IMR-90 (cell line): Measurements from ENCODE around the gene SLC40A1. TPM values are rescaled to one million over a fixed set of nuclear protein-coding genes. Genes with fewer than 3 reads are reported as not detected.
A peak's percentile ranks its signal among the peaks of the same experiment; 100 is the strongest.

Source experiments
- ATAC-seq: fragments of 200-7000 bp; cut with Tn5 transposase; 2 replicates; pipeline ENCODE4 v1.9.1; 2020; ENCODE audit warnings: low read depth, mild to moderate bottlenecking, moderate library complexity
- BruUV-seq: library from RNA; stranded (reverse); fragments of 400-500 nt; replicated peaks from 2 replicates; lab custom pipeline; 2021; lab: Mats Ljungman, UMichigan
- CTCF ChIA-PET: fragments of 300-600 bp; formaldehyde crosslinking; extraction: SDS; loops from one replicate; lab custom pipeline; 2021; ENCODE audit warnings: antibody characterized with exemption; lab: Yijun Ruan, JAX
- POLR2A ChIA-PET: fragments of 300-600 bp; sonication (Branson Sonifier 250); formaldehyde crosslinking; loops from one replicate; lab custom pipeline; 2022; ENCODE audit warnings: antibody characterized with exemption; ENCODE audit not compliant: unreplicated experiment; lab: Charles Lee
- DNase-seq: peaks from one replicate; pipeline ENCODE4 v3.0.0; 2013
- H2AFZ ChIP-seq: replicated peaks from 2 replicates; pipeline ENCODE3; 2013; ENCODE audit warnings: low read length, mild to moderate bottlenecking; ENCODE audit not compliant: poor library complexity
- H2AK5ac ChIP-seq: 2 replicates; pipeline ENCODE4 v1.6.1; 2013; ENCODE audit warnings: low read depth, low read length, inconsistent platforms
- H2AK9ac ChIP-seq: replicated peaks from 2 replicates; pipeline ENCODE3; 2013; ENCODE audit warnings: mild to moderate bottlenecking, low read depth, low read length, moderate library complexity; ENCODE audit not compliant: poor library complexity
- H2BK120ac ChIP-seq: 2 replicates; pipeline ENCODE4 v1.6.1; 2013; ENCODE audit warnings: low read depth, low read length, inconsistent platforms
- H2BK15ac ChIP-seq: 3 replicates; pipeline ENCODE4 v1.6.1; 2013; ENCODE audit warnings: low read depth, low read length, inconsistent platforms
- H2BK20ac ChIP-seq: 2 replicates; pipeline ENCODE4 v1.6.1; 2013; ENCODE audit warnings: low read depth, mild to moderate bottlenecking, inconsistent platforms, low read length, moderate library complexity
- H2BK5ac ChIP-seq: 2 replicates; pipeline ENCODE4 v1.6.1; 2013; ENCODE audit warnings: mild to moderate bottlenecking, low read depth, low read length, inconsistent platforms; ENCODE audit not compliant: poor library complexity, severe bottlenecking
- H3K14ac ChIP-seq: replicated peaks from 2 replicates; pipeline ENCODE4 v1.6.1; 2013; ENCODE audit warnings: low read depth, low read length, inconsistent platforms
- H3K18ac ChIP-seq: 2 replicates; pipeline ENCODE4 v1.6.1; 2013; ENCODE audit warnings: low read depth, low read length, control low read depth
- H3K23ac ChIP-seq: 2 replicates; pipeline ENCODE4 v1.6.1; 2013; ENCODE audit warnings: low read depth, low read length, inconsistent platforms
- H3K27ac ChIP-seq: 2 replicates; pipeline ENCODE4 v1.5.1; 2013; ENCODE audit warnings: mild to moderate bottlenecking, control low read depth, low read length; ENCODE audit not compliant: insufficient read depth
- H3K27me3 ChIP-seq: 2 replicates; pipeline ENCODE4 v1.6.1; 2013; ENCODE audit warnings: low read length; ENCODE audit not compliant: control insufficient read depth, insufficient read depth
- H3K36me3 ChIP-seq: 2 replicates; pipeline ENCODE4 v1.6.1; 2013; ENCODE audit warnings: low read length, mixed read lengths; ENCODE audit not compliant: control insufficient read depth, insufficient read depth
- H3K4ac ChIP-seq: 2 replicates; pipeline ENCODE4 v1.6.1; 2013; ENCODE audit warnings: low read depth, low read length, inconsistent platforms
- H3K4me1 ChIP-seq: 2 replicates; pipeline ENCODE4 v1.6.1; 2013; ENCODE audit warnings: low read length, mixed read lengths; ENCODE audit not compliant: control insufficient read depth, insufficient read depth
- H3K4me2 ChIP-seq: 2 replicates; pipeline ENCODE4 v1.6.1; 2013; ENCODE audit warnings: low read depth, mild to moderate bottlenecking, control low read depth, low read length, moderate library complexity
- H3K4me3 ChIP-seq: 2 replicates; pipeline ENCODE4 v1.5.1; 2013; ENCODE audit warnings: low read depth, mild to moderate bottlenecking, control low read depth, low read length, moderate library complexity; ENCODE audit not compliant: insufficient read depth
- H3K56ac ChIP-seq: 2 replicates; pipeline ENCODE4 v1.6.1; 2013; ENCODE audit warnings: low read length, inconsistent platforms; ENCODE audit not compliant: insufficient read depth; ENCODE audit errors: extremely low read depth
- H3K79me1 ChIP-seq, 2 experiments: 2 replicates each; pipeline ENCODE4 v1.6.1; 2013; ENCODE audit warnings: low read length in 2 of 2, inconsistent platforms in 1 of 2, low read depth in 1 of 2
- H3K9ac ChIP-seq: 2 replicates; pipeline ENCODE4 v1.6.1; 2013; ENCODE audit warnings: low read depth, low read length, control low read depth
- H3K9me1 ChIP-seq: 2 replicates; pipeline ENCODE4 v1.6.1; 2013; ENCODE audit warnings: low read length, inconsistent platforms; ENCODE audit not compliant: insufficient read depth
- H3K9me3 ChIP-seq: 2 replicates; pipeline ENCODE4 v1.6.1; 2013; ENCODE audit warnings: low read length; ENCODE audit not compliant: control insufficient read depth, insufficient read depth
- H4K20me1 ChIP-seq: 2 replicates; pipeline ENCODE4 v1.6.1; 2013; ENCODE audit warnings: low read length, inconsistent platforms; ENCODE audit not compliant: insufficient read depth
- H4K5ac ChIP-seq: 2 replicates; pipeline ENCODE4 v1.6.1; 2013; ENCODE audit warnings: mild to moderate bottlenecking, low read depth, low read length, control low read depth
- H4K8ac ChIP-seq, 2 experiments: 2 replicates each; pipeline ENCODE4 v1.6.1; 2013; ENCODE audit warnings: low read depth in 2 of 2, low read length in 2 of 2, control low read depth in 1 of 2, inconsistent platforms in 1 of 2
- H4K91ac ChIP-seq: 2 replicates; pipeline ENCODE4 v1.6.1; 2013; ENCODE audit warnings: low read depth, low read length, inconsistent platforms; ENCODE audit not compliant: insufficient read depth
- MAFK ChIP-seq: IDR thresholded peaks from 2 replicates; pipeline ENCODE4 v1.6.1; 2012; ENCODE audit warnings: low read depth, low read length, improper control_type of control experiment
- MAZ ChIP-seq: IDR thresholded peaks from 2 replicates; pipeline ENCODE4 v1.6.1; 2012; ENCODE audit warnings: low read depth, mild to moderate bottlenecking, low read length, improper control_type of control experiment, moderate library complexity, borderline replicate concordance
- MXI1 ChIP-seq: IDR thresholded peaks from 2 replicates; pipeline ENCODE4 v1.6.1; 2012; ENCODE audit warnings: low read depth, mild to moderate bottlenecking, low read length, moderate library complexity, borderline replicate concordance
- NFE2L2 ChIP-seq: fragments of 150-350 bp; IDR thresholded peaks from 2 replicates; pipeline ENCODE4 v1.6.1; 2016; ENCODE audit warnings: low read depth, mild to moderate bottlenecking, low read length
- POLR2A ChIP-seq: IDR thresholded peaks from 2 replicates; pipeline ENCODE4 v1.6.1; 2012; ENCODE audit warnings: mild to moderate bottlenecking, low read depth, low read length
- USF2 ChIP-seq: fragments of 150-350 bp; IDR thresholded peaks from 2 replicates; pipeline ENCODE4 v1.6.1; 2017; ENCODE audit warnings: mild to moderate bottlenecking, antibody characterized with exemption, low read length, low read depth
- WGBS, 2 experiments: methylation state at CpG; one replicate each; pipeline versions ENCODE4 v1.1.5 to v1.1.7; 2013; ENCODE audit warnings: missing lambda C conversion rate in 2 of 2; ENCODE audit not compliant: insufficient read length in 1 of 2; ENCODE audit errors: extremely low coverage in 2 of 2; 5-methylcytosine and 5-hydroxymethylcytosine counted together
- dilution Hi-C: fragments of 300-500 bp; cut with HindIII; formaldehyde crosslinking; loops from one replicate; pipeline ENCODE4 v1.14.3; 2018; ENCODE audit warnings: low sequenced_read_pairs; ENCODE audit not compliant: unreplicated experiment
- in situ Hi-C: fragments of 300-500 bp; cut with MboI; formaldehyde crosslinking; loops from 3 replicates; pipeline ENCODE4 v1.14.3; 2019; ENCODE audit warnings: low sequenced_read_pairs, inconsistent platforms, mixed read lengths
- intact Hi-C: fragments of 100-400 bp; cut with micrococcal nuclease; formaldehyde crosslinking; loops from 2 replicates; pipeline ENCODE4 v1.10.0; 2022
- polyA plus RNA-seq, 3 experiments: library from polyadenylated mRNA; depleted of rRNA; stranded (reverse); fragments of >200 nt; gene quantifications; 2 replicates each; pipeline ENCODE4 v1.2.3, GENCODE V29; 2012; ENCODE audit warnings: low replicate concordance in 1 of 3
- total RNA-seq: library from RNA; depleted of rRNA; stranded (reverse); fragments of >200 nt; gene quantifications from 2 replicates; pipeline ENCODE4 v1.2.3, GENCODE V29; 2012

The SLC40A1 gene
- total and polyA plus RNA-seq, 2 of the 4 experiments (the other 2 are of a cell fraction) = 1.5 to 5.0 TPM

- H3K9me3 ChIP-seq = no peaks in the 10 kb centered on the region
- H2BK15ac ChIP-seq = no peak overlapping the region
- H2AK9ac ChIP-seq = no peak overlapping the region
- H3K79me1 ChIP-seq = no peaks in the 10 kb centered on the region
- H3K9me1 ChIP-seq = peaks cover 3% of the 10 kb centered on the region; the same call in 1 of the 2 replicates
- ATAC-seq = no peak
- no CpG with 5 or more reads among the region's 4 CpGs for WGBS, 2 experiments
- H4K91ac ChIP-seq = no peak overlapping the region
- CTCF ChIA-PET = no interaction called here
- no peak overlapping the region for H2AFZ ChIP-seq
- no peak overlapping the region for H3K14ac ChIP-seq
- H3K27me3 ChIP-seq = no peaks in the 10 kb centered on the region
- peak overlapping the region; percentile 20 for H2BK5ac ChIP-seq
- no peak overlapping the region for H3K56ac ChIP-seq
- intact Hi-C loops = no loop called here
- no peaks in the 10 kb centered on the region for H3K36me3 ChIP-seq
- H2BK20ac ChIP-seq = no peak overlapping the region
- H4K20me1 ChIP-seq = no peaks in the 10 kb centered on the region
- H3K23ac ChIP-seq = no peak overlapping the region
- no peak overlapping the region for H2BK120ac ChIP-seq
- H4K5ac ChIP-seq = no peak overlapping the region
- no peak overlapping the region for H3K4ac ChIP-seq
- dilution Hi-C loops = no loop called here
- DNase-seq = no peak
- no peak overlapping the region for H4K8ac ChIP-seq
- H3K27ac ChIP-seq = no peak overlapping the region
- in situ Hi-C loops = no loop called here
- POLR2A ChIA-PET = no interaction called here
- H3K18ac ChIP-seq = no peak overlapping the region
- H2AK5ac ChIP-seq = no peak overlapping the region
- H3K4me3 ChIP-seq = no peak overlapping the region
- H3K4me2 ChIP-seq = no peak overlapping the region
- H3K9ac ChIP-seq = no peak overlapping the region
- H3K4me1 ChIP-seq = peaks cover 7% of the 10 kb centered on the region
- TF ChIP-seq POLR2A (no peak), MAFK (no peak), MXI1 (no peak), NFE2L2 (no peak), USF2 (no peak), MAZ (no peak)
- BruUV-seq = no TSS peak
Observed at GRCh38 chr2:189608170-189608569, 27.6 kb upstream of the SLC40A1 start.
